H1 (cell line): ENCODE results near the gene MASP1.

Experiments
- CTCF ChIP-seq, 3 experiments: IDR thresholded peaks; 1 replicate in 2 of 3; 2 replicates in 1 of 3; pipeline versions ENCODE4 v1.5.1 to v1.6.1; 2011; ENCODE audit warnings: low read length in 3 of 3, mild to moderate bottlenecking in 3 of 3, inconsistent platforms in 2 of 3, low read depth in 1 of 3, moderate library complexity in 1 of 3; ENCODE audit not compliant: insufficient read depth in 1 of 3; ENCODE audit errors: control extremely low read depth in 1 of 3
- MAX ChIP-seq: IDR thresholded peaks from 2 replicates; pipeline ENCODE4 v1.6.1; 2012; ENCODE audit warnings: inconsistent platforms
- PHF8 ChIP-seq: fragments of 200-600 bp; sonication (generic); conservative IDR thresholded peaks from 2 replicates; pipeline ENCODE4 v1.7.1; 2012; ENCODE audit warnings: low read depth, mild to moderate bottlenecking, inconsistent platforms, low read length, moderate library complexity
- POLR2AphosphoS5 ChIP-seq: IDR thresholded peaks from 2 replicates; pipeline ENCODE4 v1.6.1; 2011; ENCODE audit warnings: low read depth, low read length
- TAF1 ChIP-seq: IDR thresholded peaks from 2 replicates; pipeline ENCODE4 v1.6.1; 2011; ENCODE audit warnings: mild to moderate bottlenecking, low read depth, low read length
- TBP ChIP-seq: IDR thresholded peaks from 2 replicates; pipeline ENCODE4 v1.6.1; 2011; ENCODE audit warnings: low read depth, low read length, improper control_type of control experiment
- TCF12 ChIP-seq: IDR thresholded peaks from 2 replicates; pipeline ENCODE4 v1.6.1; 2011; ENCODE audit warnings: low read depth, mild to moderate bottlenecking, low read length

- TF ChIP-seq PHF8 (no peak), POLR2AphosphoS5 (no peak), CTCF (IDR thresholded peaks at IDR 0.05; ENCODE audit: control extremely low read depth in 1 of 3, insufficient read depth in 1 of 3, low read depth in 1 of 3, low read length in 3 of 3) (peak; percentile 16 to 59 (median 54); a peak in 3 of 4 replicates), TCF12 (no peak), TAF1 (no peak), MAX (no peak), TBP (no peak)
Measured at GRCh38 chr3:187281191-187281714, 10.3 kb downstream of the MASP1 start.
